HG03442 (cell line): ENCODE results near the gene DUSP6.

Experiments
- ATAC-seq: cut with Tn5 transposase; IDR thresholded peaks from one replicate; pipeline ENCODE4 v1.9.1; 2021; ENCODE audit warnings: mild to moderate bottlenecking, moderate library complexity; ENCODE audit not compliant: unreplicated experiment

Gene DUSP6

GRCh38 chr12:89334548-89335169 is 17.6 kb downstream of the DUSP6 start:
- no peak for ATAC-seq

DNA sequence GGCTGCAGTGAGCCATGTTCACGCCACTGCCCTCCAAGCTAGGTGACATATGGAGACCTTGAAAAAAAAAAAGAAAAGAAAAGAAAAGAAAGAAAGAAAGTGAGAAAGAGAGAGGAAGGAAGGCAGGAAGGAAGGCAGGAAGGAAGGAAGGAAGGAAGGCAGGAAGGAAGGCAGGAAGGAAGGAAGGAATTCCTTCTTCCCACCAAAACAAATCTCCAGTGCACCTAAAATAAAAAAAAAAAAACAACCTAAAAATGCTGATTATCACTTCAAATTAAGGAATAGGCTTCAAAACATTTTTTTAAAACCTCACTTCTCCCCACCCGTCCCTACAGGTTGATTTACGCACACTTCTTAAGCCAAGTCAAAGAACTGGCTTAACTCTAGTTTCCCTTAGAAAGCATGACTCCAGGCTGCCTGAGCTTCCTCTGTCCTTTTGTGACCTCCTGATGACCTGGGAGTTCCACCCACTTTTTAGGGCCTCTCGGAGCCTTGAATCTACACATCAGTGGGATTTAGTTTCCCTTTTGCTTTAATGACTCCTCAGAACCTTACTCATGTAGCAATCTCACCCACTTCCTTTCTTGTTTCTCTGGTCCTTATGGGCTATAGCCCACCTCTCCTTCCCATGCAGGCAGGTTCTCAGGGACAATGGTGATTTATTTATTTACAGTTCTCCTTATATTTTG is 18.6 kb downstream of the DUSP6 start:
- ATAC-seq: no peak

DNA sequence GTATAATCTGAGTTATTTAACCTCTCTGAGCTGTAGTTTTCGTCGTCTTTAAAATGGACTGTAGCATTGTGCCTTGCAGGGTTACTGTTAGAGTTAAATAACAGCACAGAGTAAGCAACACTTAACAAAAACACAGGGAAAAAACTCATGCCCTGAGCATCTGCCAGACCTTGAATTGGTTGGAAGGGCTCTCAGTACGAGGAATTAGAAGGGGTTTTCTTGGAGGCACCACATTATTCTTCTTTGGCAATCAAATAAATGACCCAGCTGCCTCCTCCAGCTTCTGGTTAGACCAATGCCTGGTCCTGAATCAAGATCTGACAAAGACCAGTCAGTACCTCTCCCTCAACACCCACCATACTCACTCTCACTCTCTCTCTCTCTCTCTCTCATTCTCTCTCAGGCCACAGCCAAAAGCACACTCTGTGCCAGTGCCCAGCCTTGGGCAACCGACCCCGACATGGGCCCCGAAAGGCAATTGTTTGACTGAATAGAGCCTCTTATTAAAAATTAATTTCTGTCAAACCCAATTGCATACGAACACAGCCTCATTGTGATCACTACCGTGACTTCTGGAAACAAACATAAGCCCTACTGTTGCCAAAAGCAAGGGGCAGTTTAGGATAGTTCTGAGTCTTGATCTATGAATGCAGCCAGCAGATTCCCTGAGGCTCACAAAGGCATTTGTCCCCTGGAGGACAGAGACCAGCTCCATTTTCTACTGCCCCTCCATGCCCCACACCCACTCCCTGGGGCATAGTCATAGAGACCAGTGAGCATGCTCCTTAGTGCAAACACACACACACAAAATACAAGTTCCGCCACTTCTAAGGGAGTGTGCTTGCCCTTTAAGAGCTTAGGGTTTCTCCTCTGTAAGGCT is 23.9 kb downstream of the DUSP6 start:
- no peak for ATAC-seq

- ATAC-seq: no peak
These were observed 24.7 kb downstream of the DUSP6 start for GRCh38 chr12:89327486-89328094.

DNA sequence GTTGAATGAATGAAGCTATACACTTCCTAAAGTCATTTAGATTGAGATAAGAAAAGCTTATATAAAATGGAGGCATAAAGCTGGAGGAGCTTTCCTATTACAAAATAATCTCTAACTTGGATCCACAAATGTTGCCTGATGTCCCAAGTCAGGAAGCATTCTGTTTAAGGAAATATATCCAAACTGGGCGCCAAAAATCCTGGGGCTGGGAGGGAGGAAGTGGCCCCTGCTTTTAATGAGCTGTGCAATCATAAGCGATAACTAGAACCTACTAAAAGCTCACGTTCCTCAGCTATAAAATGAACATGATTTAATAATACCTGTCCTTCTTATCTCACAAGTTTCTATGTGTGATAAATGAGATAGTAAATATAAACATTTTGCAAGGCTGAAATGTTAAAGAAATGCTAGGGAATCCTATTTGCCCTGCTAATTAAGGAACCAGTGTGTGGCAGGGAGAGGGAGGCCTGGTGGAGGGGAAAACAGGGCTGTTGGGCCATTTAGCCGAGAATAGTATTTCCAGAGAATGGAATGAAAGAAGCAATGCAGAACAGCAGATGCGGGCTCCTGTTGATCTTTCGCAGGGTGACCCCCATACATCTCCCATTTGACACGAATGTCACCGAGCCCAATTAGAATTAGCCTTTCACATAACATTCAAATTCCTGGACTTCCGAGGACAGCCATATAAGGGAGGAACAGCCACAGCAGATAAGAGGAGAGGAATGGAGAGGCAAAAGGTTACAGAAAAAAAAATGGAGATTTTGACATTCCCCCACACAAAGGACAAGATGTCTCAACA is 25.9 kb downstream of the DUSP6 start:
- no peak for ATAC-seq

- no peak for ATAC-seq
These were observed 26.8 kb downstream of the DUSP6 start for GRCh38 chr12:89325495-89325894.

GRCh38 chr12:89324437-89324836 is 27.9 kb downstream of the DUSP6 start:
- no peak for ATAC-seq

DNA sequence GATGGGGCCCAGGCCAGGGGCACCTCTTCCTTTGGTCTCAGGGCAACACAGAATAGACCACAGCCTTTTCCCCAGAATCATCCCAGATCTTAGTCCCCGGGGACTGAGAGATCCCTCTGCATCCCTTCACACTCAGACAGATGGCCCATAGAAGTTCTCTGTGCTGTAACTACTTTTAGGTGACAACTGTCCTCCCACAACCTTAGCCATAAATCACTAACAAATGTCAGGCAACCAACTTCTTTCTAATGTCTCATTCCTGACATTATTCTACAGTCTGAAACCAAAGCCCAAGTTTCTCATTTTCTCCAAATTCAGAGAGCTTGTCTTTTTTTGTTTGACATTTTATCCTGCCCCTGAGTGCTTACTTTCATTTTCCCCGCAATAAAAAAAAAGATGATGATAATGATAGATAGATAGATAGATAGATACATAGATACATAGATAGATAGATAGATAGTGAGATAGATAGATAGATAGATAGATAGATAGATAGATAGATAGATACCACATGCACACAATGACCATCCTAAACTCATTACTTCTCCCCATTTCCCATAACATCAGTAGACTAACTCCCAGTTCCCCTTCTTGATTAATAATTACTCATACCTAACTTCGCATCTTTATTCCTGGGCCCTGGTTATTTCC is 28.6 kb downstream of the DUSP6 start:
- ATAC-seq: no peak

- ATAC-seq: no peak
These were observed 31.6 kb downstream of the DUSP6 start for GRCh38 chr12:89320735-89321134.

DNA sequence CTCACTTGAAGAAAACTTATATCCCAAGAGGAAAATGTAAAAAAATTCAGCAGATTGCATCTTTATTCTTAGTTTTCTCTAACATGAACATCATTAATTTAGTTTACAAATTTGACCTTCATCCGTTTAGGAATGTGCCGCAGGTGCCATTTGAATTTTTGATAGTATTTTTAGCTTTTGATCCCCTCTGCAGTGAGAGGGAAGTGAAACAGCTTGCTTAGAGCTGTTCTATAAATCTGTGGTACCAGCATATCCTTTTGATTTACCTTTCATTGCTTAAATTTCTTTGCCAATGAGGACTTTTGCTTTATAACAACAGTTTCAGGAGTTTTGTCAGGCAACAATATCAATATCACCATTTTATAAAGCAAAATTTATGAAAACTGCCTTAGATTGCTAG is 32.7 kb downstream of the DUSP6 start:
- no peak for ATAC-seq

DNA sequence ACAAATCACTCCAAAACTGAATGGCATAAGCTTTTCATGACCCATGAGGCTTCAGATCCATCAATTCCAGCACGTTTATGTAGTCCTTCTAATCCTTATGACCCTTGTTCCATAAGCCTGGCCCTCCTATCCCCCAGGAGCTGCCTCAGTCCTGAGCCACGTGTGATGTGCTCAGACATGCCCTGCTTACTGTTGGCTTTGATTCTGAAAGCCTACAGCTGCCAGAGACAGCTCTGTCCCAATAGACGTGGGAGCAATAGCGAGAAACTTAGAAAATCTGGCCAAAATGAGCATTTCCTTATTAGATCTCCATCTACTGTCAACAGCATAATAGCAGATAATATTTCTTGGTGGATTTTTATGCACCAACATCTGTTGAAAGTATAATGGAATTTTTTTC is 33.2 kb downstream of the DUSP6 start:
- no peak for ATAC-seq

DNA sequence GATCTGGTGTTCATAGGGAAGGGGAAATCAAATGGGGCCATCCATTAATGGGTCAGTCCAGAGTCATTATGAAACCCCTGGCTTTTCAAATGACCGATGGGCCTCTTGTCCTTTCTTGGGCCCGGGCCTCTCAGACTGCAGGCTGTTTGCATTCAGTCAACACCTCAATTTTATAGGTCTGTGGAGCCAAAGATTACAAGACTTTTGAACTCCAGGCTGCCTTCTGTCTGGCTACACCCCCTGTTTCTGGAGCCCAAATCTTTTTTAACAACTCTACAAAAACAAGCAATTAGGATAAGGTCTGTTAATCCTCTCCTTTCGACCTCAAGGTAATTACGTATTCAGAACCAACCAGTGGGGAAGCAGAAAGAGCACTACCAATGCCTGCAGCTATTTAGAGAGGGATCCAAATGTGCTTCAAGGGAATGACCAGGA is 35.6 kb downstream of the DUSP6 start:
- no peak for ATAC-seq

GRCh38 chr12:89314060-89314761 is 38.1 kb downstream of the DUSP6 start:
- no peak for ATAC-seq

DNA sequence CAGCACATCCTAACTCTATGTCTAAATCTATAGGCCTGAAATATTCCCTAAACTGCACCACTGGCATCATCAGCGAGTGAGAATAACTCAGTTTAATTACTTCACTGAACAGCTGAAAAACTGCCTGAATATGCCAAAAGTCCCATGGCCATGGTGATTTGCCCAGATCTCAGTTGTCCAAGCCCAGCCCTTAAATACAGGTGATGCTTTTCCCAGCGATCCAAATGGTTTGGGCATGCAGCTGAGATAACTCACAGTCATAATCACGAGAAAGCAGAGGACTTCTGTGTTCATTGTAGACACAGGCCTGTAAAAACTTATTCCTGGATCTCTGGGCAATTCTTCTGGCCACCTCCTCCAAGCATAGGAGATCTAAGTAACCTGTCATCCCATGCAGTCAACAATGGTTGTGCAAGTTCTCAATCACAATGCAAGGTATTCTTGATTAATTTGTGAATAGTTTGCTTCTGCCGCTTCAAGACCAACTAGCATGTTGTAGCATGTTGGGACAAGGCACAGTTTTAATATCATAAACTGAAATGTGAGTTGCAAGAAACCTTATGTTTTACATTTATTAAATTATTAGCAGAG is 40.5 kb downstream of the DUSP6 start:
- no peak for ATAC-seq

GRCh38 chr12:89309815-89310214 is 42.5 kb downstream of the DUSP6 start:
- no peak for ATAC-seq

DNA sequence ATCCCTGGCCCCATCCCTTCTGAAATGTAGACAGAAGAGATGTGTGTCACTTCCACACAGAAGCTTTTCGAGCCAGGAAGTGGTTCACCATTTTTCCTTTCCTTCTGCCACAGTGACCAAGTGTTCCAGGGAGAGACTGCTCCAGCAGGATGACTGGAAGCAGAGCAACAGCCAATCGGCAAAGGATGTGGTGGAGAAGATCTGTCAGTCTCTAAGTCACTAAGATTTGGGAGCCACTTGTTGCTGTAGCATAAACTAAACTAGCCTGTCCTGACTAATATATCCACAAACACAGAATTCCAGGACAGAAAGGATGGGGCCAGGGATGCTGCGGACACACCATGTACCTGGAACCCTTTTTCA is 42.9 kb downstream of the DUSP6 start:
- ATAC-seq: no peak

GRCh38 chr12:89307474-89308253 is 44.6 kb downstream of the DUSP6 start:
- no peak for ATAC-seq

DNA sequence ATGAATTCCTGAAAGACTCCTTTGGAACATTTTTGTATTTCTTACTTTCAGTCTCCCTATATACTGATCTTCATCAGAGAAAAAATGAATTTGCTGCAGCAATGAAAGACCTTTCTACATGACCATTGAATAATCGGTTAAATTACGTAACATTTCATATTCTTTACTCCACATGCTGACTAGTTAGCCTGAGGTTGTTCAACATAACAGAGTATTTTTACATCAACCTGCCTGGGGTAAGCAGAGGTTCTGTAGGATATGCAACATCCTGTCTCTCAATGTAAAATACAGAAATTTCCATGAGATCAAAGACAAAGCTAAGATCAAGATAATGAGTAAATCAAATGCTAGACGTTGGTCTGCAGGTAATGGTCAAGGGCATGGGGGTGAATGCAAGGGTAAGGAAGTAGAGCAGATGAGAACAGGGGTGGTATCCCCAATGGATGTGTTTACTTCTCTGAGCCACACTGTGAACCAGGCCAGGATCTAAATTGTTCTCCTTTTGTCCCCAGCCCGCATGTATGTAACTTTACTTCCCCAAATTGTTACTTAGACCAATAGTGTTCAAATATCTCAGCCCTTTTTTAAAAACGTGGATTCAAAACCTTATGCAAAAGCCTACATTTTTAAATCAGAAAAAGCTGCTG is 45.4 kb downstream of the DUSP6 start:
- ATAC-seq: no peak
